Fibroblast of skin of left biceps (primary cell): ENCODE measurements around the gene CHMP4A.
"Not testable (repeated sequence)": the region's sequence is repeated elsewhere in the genome, so short reads cannot be mapped to it uniquely, and the experiment has no call there.

Source experiments
- DNase-seq, 2 experiments: peaks; one replicate each; pipeline ENCODE4 v3.0.0-alpha.2; 2013; ENCODE audit warnings: low read depth in 2 of 2

The CHMP4A gene

DNA sequence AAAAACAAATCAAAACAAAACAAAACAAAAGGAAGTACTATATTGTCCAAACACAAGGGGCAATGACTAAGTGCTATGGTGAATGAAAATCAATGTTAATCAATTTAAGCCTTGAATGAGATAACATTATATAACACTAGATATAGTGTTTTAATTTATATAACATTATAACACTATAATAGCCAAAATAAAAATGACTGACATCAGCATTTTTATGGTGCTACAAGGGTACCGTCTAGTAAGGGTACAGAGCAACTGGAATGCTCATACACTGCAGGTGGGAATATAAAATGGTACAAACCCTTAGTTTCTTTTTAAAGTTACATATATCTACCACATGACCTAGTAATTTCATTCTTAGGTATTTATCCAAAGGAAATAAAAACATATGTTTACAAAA lies 13.2 kb upstream of the CHMP4A start:
- no peak for DNase-seq

DNA sequence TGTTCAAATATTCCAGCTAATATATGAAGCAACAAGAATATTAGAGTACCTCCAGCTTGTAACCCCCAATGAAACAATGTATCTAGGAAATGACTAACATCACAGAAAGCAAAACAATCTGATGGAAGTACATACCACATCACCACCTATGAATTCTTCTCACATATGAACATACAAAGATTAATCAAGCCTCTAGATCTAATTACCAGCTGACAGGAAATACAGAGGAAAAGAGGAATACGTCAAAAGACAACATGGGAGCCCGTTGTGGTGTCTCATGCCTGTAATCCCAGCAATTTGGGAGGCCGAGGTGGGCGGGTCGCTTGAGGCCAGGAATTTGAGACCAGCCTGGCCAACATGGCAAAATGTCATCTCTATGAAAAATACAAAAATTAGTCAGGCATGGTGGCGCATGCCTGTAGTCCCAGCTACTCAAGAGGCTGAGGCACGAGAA lies 11.4 kb upstream of the CHMP4A start:
- peak; percentile 80 to 85 for DNase-seq

DNA sequence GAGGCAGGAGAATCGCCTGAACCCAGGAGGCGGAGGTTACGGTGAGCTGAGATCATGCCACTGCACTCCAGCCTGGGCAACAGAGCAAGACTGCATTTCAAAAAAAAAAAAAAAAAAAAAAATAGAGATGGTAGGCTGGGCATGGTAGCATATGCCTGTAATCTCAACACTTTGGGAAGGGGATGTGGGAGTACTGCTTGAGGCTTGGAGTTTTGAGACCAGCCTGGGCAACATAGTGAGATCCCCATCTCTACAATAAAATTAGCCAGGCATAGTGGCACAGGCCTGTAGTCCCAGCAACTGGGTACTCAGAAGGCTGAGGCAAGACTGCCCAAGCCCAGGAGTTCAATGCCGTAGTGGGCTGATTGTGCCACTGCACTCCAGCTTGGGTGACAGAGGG lies 9.7 kb upstream of the CHMP4A start:
- not testable (repeated sequence) for DNase-seq

DNA sequence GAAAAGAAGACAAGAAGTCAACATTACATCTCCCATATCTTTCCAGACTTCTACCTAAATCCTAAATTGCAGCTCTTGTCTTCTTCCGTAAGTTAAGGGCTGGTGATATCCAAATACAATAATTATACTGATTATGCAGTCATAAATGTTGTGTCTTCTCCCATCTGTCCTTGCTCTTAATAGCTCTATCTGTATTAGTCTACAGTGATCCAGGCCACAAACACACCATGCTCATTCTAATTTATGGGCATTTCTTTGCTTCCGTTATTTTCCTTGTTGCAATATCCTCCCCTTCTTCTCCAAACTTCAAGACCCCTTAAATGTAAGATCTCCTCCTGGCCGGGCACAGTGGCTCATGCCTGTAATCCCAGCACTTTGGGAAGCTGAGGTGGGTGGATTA lies 6.2 kb upstream of the CHMP4A start:
- DNase-seq: no peak

DNA sequence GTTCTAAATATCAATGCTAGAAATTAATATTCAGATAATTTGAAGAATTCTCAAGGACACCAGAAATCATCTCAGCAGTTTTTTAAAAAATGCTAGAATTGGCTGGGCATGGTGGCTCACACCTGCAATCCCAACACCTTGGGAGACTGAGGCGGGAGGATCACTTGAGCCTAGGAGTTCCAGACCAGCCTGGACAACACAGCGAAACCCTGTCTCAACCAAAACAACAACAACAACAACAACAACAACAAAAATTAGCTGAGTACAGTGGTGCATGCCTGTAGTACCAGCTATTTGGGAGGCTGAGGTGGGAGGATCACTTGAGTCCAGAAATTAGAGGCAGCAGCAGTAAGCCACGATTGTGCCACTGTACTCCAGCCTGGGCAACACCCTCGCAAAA lies 5.8 kb upstream of the CHMP4A start:
- DNase-seq: no peak

DNA sequence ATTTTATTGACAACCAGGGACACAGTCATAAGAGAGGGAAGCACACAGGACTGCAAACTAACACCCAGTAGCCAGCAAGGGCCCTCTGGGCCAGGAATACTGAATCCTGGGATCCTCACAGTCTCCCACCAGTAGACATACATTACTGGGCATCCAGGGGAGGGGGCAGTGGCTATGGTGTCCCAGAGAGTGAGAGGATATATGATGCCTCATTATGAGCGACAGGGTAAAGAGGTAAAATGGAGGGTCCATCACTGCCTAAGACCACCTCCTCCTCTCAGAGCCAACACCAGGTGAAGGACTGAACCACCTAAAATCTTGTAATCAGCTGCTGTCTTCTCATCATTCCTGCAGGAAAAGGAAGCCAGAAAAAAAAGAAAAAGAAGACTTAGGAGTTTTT lies 3.6 kb upstream of the CHMP4A start:
- not testable (repeated sequence) for DNase-seq

DNA sequence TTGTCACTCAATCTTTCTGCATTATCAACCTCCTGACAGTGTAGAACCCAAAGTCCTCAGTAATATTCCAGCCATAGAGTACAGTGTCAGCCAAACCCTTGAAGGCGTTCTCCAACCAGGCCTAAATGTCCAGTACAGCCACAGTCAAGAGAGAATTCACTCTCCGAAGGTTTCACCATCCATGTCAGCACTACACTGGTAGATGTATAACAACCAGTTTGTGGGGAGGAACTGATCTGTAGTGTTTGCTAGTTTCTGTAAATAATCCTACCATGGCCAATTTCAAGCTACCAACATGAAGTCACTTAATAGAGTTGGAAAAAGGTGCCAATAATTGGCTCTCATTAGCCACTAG lies 3.0 kb upstream of the CHMP4A start:
- no peak for DNase-seq

DNA sequence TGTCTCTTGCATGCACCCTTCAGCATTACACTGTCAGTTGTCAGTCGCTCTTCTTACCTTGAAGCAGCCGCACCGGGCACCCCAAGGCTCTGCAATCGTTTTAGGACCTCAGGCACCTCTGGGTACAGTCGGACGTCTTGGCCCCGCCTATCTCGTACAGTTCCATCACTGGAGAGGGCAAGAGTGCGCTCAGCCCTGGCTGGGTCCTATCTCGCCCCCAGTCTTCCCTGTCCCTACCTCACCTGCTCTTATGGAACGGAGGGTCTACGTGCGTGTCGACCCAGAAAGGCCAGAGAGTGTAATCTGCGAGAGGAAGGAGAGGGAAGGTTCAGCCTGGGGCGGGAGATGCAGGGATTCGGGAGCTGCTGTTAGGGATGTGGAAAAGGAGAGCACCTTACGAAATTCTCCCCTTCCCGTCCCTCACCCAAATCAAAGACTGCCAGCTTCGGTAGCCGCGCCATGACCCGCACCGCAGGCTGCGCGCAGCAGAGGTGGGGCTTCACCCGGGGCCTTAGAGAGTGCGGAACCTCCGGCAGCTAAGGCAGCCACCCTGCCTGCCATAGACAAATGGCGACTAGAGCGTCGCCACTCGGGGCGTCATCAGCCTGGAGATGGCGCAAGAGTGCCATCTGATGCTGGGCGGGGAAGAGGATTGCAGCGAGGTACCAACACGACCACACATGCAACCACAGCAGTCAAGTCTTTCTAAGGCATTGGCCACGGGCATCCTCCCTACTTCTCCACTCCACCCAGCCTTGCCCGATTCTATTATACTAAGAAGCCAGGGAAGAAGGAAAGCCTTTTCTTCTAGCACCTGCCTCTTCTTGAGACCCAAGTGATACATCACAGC lies 2.4 kb upstream of the CHMP4A start, which contains the start of gene MDP1:
Gene MDP1 (minus strand): TSS at position 572 of the 850 bp plus-strand sequence. CDS start 111 bp downstream, at position 461.
- DNase-seq: peak; percentile 48 to 49

DNA sequence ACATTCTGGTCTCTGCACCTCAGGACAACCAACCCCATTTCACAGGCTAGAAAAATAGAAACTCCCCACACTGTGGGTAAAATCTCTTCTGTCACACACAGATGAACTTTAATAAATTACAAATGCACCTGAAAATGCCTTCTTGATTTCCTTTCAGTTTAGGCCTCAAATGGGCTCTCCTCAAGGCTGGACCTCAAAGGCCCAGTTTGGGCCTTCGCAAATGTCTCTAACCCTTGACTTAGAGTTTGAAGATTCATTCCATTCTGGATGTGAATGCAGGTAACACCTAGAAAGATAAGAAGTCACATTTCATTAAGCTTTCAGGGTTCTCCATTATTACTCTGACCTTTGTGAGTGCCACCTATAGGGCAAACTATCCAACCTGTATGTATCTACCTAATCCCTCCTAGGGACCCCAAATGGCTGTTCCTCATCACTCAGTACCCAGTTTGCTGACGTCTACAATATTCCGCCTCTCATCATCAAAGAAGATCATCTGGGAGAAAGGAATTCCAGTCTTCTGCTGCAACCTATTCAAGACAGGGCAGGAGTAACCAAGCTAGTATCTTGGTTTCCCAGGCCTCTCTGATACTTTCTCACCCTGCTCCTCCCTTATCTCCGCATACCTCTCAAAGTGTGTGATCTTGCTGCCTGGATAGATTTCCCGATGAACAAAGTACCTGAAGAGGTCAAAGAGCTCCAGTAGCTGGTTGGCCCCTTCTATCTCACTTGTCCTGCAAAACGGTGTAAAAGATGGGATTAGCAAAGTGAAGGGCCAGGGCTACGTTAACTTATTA lies 776 bp upstream of the CHMP4A start:
- no peak for DNase-seq

DNA sequence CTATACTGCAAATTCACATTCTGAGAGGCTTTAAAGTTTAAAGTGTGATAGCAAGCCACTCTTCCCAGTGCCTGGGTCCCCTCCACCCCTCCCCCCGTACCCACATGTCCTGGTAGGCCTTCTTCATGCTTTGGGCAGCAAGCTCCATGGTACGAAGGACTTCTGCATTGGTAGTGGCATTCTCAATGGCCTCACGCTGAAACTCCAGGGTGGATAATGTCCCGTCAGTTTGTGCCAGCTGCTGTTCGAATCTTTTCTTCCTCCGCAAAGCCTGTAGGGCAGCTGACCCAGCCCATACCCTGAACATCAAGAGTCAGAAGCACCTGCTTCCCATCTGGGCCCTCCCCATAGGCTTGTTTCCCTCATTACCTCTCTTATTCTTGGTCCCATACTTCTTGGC lies 2.0 kb downstream of the CHMP4A start:
- no peak for DNase-seq

DNA sequence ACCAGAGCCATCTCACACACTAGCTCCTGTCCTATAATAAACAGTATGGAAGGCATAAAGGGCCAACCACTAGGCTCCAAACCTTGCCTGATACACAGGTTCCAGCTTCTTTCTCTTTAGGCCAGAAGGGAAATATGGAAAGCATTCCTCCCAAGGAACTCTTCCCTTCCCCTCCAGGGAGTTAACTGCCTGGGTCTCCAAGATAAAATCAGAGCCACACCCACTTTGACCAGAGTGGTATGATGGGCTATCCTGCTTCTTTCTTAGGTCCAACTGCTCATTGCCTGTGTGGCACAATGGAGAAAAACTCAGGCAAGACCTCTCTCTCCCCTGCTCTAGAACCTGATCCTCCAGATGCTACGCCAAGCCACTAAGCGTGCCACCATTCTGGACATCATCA lies 5.7 kb downstream of the CHMP4A start:
- DNase-seq: no peak

DNA sequence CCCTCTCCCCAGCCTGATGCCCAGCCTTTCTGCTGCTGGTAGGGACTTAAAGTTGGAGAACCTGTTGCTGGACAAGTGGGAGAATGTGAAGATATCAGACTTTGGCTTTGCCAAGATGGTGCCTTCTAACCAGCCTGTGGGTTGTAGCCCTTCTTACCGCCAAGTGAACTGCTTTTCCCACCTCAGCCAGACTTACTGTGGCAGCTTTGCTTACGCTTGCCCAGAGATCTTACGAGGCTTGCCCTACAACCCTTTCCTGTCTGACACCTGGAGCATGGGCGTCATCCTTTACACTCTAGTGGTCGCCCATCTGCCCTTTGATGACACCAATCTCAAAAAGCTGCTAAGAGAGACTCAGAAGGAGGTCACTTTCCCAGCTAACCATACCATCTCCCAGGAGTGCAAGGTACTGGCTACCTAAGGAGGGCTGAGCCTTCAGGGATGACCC lies 6.2 kb downstream of the CHMP4A start:
- DNase-seq: no peak

DNA sequence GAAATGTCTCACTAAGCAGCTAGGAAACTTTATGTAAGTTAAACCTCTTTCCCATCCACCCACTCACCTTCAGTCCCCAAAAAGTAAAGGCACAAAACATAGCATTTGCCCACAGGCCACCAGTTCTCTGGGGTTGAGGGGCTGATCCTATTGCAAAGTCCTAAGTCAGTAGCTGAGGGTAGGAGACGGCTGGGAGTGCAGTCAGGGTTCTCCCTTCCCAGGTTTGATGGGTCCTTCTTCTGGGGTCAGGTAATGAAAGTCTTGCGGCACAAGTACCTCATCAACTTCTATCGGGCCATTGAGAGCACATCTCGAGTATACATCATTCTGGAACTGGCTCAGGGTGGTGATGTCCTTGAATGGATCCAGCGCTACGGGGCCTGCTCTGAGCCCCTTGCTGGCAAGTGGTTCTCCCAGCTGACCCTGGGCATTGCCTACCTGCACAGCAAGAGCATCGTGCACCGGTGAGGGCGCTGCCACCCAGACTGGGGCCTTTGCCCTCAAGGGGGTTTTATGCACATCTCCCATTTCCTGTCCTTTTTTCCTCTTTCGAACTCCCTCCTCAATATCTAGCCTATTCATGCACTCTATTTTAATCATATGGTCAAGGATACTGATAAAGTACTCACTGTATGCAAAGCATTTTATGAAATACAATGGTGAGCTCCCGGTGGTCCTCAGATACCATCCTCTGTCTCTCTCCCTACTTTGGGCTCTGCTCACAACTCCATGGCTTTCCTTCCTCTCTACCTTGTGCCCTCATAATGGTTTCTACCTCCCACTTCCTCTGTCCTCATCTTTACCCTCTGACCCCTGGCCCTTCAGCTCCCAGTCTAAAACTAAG lies 6.8 kb downstream of the CHMP4A start:
- DNase-seq: no peak

DNA sequence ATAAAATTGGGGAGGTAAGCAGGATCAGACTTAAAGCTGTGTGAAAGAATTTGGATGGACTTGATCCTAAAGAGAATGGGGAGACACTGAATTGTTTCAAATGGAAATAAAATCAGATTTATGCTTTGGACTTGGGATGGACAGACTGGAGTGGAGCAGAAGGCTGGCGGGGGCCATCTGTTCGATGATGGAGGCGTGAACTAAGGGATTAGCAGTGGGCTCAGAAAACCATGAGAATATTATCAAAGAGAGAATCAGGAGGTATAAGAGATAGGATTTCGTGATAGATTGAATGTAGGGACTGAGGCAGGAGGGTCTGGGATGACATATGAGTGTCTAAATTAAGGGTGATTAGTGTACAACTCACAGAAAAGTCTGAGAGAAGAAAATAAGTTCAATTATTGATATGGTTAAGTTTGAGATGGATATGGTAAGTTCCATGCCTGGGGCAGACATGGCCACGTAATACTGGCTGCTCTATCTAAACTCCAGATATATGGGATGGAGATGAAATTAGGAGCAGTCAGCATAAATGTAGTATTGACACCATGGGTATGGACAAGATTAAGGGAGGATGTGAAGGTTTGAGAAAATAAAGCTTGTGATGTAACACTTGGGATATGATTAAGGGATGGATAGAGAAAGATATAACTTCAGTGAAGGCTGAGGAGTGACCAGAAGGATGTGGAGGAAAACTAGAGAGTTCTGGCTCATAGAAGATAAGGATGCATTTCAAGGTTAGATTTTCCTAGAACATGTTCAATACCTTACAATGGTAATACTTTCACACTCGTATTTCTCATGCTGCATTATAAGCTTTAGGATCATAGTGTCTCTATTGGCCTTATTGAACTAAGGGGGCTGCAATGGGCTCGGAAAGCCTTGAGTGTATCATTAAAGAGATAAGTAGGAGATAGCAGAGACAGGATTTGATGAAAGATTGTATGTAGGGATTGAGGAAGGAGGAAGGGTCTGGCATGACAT lies 8.8 kb downstream of the CHMP4A start:
- no peak for DNase-seq

DNA sequence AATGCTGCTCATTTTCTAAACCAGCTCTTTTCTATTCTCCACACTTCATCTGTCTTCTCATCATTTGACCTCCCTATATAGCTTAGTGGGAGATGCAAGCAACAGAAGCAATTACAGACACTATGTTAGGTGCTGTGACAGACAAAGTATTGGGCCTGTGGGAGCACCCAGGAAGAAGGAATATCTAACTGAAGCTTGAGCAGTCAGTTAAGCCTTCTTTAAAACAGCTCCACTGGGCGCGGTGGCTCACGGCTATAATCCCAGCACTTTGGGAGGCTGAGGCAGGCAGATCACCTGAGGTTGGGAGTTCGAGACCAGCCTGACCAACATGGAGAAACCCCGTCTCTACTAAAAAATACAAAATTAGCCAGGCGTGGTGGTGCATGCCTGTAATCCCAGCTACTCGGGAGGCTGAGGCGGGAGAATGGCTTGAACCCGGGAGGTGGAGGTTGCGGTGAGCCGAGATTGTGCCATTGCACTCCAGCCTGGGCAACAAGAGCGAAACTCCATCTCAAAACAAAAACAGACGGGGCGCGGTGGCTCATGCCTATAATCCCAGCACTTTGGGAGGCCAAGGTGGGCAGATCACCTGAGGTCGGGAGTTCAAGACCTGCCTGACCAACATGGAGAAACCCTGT lies 9.9 kb downstream of the CHMP4A start:
- DNase-seq: not testable (repeated sequence)

DNA sequence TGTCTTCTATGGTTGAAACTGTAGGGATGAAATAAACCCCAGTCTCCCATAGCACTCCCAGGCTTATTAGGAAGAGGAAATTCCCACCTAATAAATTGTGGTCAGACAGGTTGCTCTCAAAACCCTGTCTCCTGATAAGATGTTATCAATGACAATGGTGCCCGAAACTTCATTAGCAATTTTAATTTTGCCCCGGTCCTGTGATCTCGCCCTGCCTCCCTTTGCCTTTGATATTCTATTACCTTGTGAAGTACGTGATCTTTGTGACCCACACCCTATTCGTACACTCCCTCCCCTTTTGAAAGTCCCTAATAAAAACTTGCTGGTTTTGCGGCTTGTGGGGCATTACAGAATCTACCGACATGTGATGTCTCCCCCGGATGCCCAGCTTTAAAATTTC lies 10.8 kb downstream of the CHMP4A start:
- not testable (repeated sequence) for DNase-seq

DNA sequence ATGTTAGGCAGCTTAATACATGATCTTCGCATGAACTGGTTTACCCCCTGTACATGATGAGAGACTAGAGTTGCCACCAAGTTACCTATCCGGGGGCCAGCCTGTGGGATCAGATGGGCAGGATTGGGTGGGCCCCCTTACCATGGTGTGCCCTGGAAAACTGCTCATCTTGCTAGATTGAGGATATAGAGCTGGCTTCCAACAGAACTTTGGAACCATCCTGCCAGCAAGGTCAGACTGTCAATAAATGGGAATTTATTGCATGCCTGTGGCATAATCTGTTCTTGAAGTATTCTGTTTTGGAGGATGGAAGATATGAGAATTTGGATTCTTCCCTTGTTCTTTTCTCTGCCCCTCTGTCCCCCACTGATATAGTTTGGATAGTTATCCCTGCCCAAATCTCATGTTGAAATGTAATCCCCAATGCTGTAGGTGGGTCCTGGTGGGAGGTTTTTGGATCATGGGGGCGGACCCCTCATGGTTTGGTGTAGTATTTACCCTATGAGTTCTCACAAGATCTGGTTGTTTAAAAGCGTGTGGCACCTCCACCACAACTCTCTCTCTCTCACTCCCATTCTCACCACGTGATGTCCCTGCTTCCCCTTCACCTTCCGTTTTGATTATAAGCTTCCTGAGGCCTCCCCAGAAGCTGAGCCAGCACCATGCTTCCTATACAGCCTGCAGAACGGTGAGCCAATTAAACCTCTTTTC lies 14.3 kb downstream of the CHMP4A start:
- DNase-seq: no peak

DNA sequence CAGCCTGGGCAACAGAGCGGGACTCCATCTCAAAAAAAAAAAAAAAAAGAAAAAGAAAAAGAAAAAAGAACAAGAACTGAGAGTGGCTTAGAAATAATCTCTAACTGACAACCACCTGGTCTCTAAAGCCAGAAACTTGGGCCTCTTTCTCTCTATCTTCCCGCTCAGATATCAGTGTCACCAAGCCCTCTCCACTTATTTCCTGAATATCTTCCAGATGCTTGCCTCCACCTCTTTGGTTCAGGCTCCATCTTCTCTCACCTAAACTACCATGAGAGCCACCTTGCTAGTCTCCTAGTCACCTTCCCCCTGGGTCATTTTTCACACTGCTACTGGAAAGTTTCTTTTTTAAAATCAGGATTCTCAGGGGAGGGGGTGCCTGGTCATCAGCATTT lies 16.2 kb downstream of the CHMP4A start:
- DNase-seq: no peak
